Neuronal stem cell (in vitro differentiated cells): Measurements from ENCODE around the gene TAB2.

Source experiments
- DNase-seq: peaks from one replicate; pipeline ENCODE4 v3.0.0-alpha.2; 2013; ENCODE audit warnings: low spot score
- H2AFZ ChIP-seq: one replicate; pipeline ENCODE4 v1.6.1; 2013; ENCODE audit warnings: mild to moderate bottlenecking, low read length, inconsistent platforms
- H2AK5ac ChIP-seq: 2 replicates; pipeline ENCODE4 v1.6.1; 2013; ENCODE audit warnings: low read depth, mild to moderate bottlenecking, inconsistent platforms, low read length, moderate library complexity, mixed read lengths
- H2BK120ac ChIP-seq: 2 replicates; pipeline ENCODE4 v1.6.1; 2013; ENCODE audit warnings: low read depth, mild to moderate bottlenecking, inconsistent platforms, low read length, moderate library complexity, mixed read lengths
- H2BK12ac ChIP-seq: one replicate; pipeline ENCODE4 v1.6.1; 2013; ENCODE audit warnings: low read length, inconsistent platforms
- H2BK15ac ChIP-seq: 2 replicates; pipeline ENCODE4 v1.6.1; 2013; ENCODE audit warnings: mild to moderate bottlenecking, low read length, inconsistent platforms, mixed read lengths
- H2BK5ac ChIP-seq: one replicate; pipeline ENCODE4 v1.6.1; 2013; ENCODE audit warnings: inconsistent platforms, mild to moderate bottlenecking, low read length, moderate library complexity
- H3K14ac ChIP-seq: one replicate; pipeline ENCODE4 v1.6.1; 2013; ENCODE audit warnings: low read length, inconsistent platforms
- H3K18ac ChIP-seq: 2 replicates; pipeline ENCODE4 v1.6.1; 2013; ENCODE audit warnings: low read length, inconsistent platforms
- H3K23ac ChIP-seq: 2 replicates; pipeline ENCODE4 v1.6.1; 2013; ENCODE audit warnings: low read depth, mild to moderate bottlenecking, mixed read lengths, low read length, inconsistent platforms; ENCODE audit not compliant: poor library complexity
- H3K27ac ChIP-seq: replicated peaks from 3 replicates; pipeline ENCODE4 v1.5.1; 2013; ENCODE audit warnings: low read length, inconsistent platforms
- H3K27me3 ChIP-seq, 3 experiments: 2 replicates each; pipeline ENCODE4 v1.6.1; 2013; ENCODE audit warnings: low read length in 3 of 3, mild to moderate bottlenecking in 2 of 3, inconsistent platforms in 1 of 3, low read depth in 1 of 3, mixed read lengths in 1 of 3, moderate library complexity in 1 of 3; ENCODE audit not compliant: control insufficient read depth in 3 of 3, insufficient read depth in 3 of 3
- H3K36me3 ChIP-seq, 2 donors: replicated peaks in 1 of 2; 2 replicates each; pipeline ENCODE4 v1.6.1; 2013; ENCODE audit warnings: low read length in 2 of 2; ENCODE audit not compliant: control insufficient read depth in 2 of 2, insufficient read depth in 2 of 2
- H3K4ac ChIP-seq: 2 replicates; pipeline ENCODE4 v1.6.1; 2013; ENCODE audit warnings: inconsistent platforms, mild to moderate bottlenecking, low read length, moderate library complexity
- H3K4me1 ChIP-seq, 2 donors: 1 replicate in 1 of 2; 2 replicates in 1 of 2; pipeline ENCODE4 v1.6.1; 2013; ENCODE audit warnings: low read length in 2 of 2, low read depth in 1 of 2; ENCODE audit not compliant: control insufficient read depth in 2 of 2, insufficient read depth in 1 of 2
- H3K4me2 ChIP-seq: one replicate; pipeline ENCODE4 v1.6.1; 2013; ENCODE audit warnings: mild to moderate bottlenecking, low read length, inconsistent platforms; ENCODE audit not compliant: insufficient read depth, poor library complexity, severe bottlenecking
- H3K4me3 ChIP-seq, 2 donors: 2 replicates each; pipeline ENCODE4 v1.5.1; 2013; ENCODE audit warnings: low read length in 2 of 2, mild to moderate bottlenecking in 2 of 2, inconsistent platforms in 1 of 2, moderate library complexity in 1 of 2
- H3K79me1 ChIP-seq: one replicate; pipeline ENCODE4 v1.6.1; 2013; ENCODE audit warnings: low read depth, mild to moderate bottlenecking, inconsistent platforms, low read length, moderate library complexity
- H3K9ac ChIP-seq: one replicate; pipeline ENCODE4 v1.6.1; 2013; ENCODE audit warnings: mild to moderate bottlenecking, low read depth, low read length, inconsistent platforms; ENCODE audit not compliant: poor library complexity
- H3K9me3 ChIP-seq, 2 donors: replicated peaks in 1 of 2; 2 replicates each; pipeline versions ENCODE3 to v1.6.1; 2013; ENCODE audit warnings: low read length in 2 of 2, mild to moderate bottlenecking in 2 of 2, inconsistent platforms in 1 of 2, low read depth in 1 of 2, mixed read lengths in 1 of 2, moderate library complexity in 1 of 2; ENCODE audit not compliant: control insufficient read depth in 2 of 2, insufficient read depth in 1 of 2
- H4K8ac ChIP-seq: one replicate; pipeline ENCODE4 v1.6.1; 2013; ENCODE audit warnings: low read depth, mild to moderate bottlenecking, inconsistent platforms, low read length, moderate library complexity
- H4K91ac ChIP-seq: one replicate; pipeline ENCODE4 v1.6.1; 2013; ENCODE audit warnings: low read length, low read depth, mild to moderate bottlenecking, inconsistent platforms; ENCODE audit not compliant: poor library complexity
- WGBS, 2 donors: extraction: QIAGEN DNeasy Blood & Tissue Kit; methylation state at CpG; one replicate each; pipeline ENCODE4 v1.1.7; 2013; ENCODE audit warnings: missing lambda C conversion rate in 2 of 2, mixed read lengths in 1 of 2; ENCODE audit not compliant: insufficient read length in 2 of 2, insufficient replicate concordance in 1 of 2; ENCODE audit errors: extremely low coverage in 2 of 2; 5-methylcytosine and 5-hydroxymethylcytosine counted together

TAB2 gene

GRCh38 chr6:149356081-149356750 is 38.7 kb downstream of the TAB2 start:
- Histone ChIP-seq H2AFZ (no peak overlapping the region), H2BK5ac (no peak overlapping the region)

DNA sequence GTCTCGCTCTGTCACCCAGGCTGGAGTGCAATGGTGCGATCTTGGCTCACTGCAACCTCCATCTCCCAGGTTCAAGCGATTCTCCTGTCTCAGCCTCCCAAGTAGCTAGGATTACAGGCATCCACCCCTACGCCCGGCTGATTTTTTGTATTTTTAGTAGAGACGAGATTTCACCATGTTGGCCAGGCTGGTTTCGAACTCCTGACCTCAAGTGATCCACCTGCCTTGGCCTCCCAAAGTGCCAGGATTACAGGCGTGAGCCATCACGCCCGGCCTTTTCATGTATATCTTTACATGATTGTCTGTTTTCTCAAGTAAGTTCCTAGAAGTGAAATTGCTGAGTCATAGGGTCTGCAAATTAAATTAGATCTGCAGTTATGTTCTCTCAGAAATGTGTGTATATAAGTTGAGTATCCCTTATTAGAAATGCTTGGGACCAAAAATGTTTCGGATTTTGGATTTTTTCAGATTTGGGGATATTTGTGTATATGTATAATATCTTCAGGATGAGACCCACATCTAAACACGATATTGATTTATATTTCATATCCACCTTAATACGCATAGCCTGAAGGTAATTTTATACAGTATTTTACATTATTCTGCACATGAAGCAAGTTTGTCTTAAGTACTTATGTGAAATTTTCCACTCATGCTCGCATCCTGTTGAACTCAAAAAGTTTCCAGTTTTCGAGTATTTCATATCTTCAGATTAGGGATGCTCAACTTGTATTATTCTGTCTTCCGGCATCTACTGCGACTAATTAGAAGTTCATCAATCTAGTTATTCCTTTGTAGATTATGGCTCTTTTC is 40.4 kb downstream of the TAB2 start:
- Histone ChIP-seq H3K4me2 (no peak overlapping the region), H3K9me3 (peaks cover 0 to 18% of the 10 kb centered on the region in 2 donors), H3K23ac (no peak overlapping the region), H3K4ac (no peak overlapping the region), H2BK5ac (no peak overlapping the region), H4K8ac (no peak overlapping the region), H2BK15ac (no peak overlapping the region), H3K36me3 (peaks cover 0 to 12% of the 10 kb centered on the region in 2 donors), H3K4me3 (no peak overlapping the region), H3K9ac (no peak overlapping the region), H2BK120ac (no peak overlapping the region), H2AFZ (no peak overlapping the region), H3K79me1 (peaks cover 5% of the 10 kb centered on the region), H2BK12ac (no peak overlapping the region), H3K27ac (no peak overlapping the region), H2AK5ac (no peak overlapping the region), H3K14ac (no peak overlapping the region), H3K4me1 (no peaks in the 10 kb centered on the region), H3K18ac (no peak overlapping the region), H4K91ac (no peak overlapping the region), H3K27me3 (no peaks in the 10 kb centered on the region)
- WGBS, 2 donors: no CpG with 5 or more reads among the region's 17 CpGs
- DNase-seq: no peak

More at GRCh38 chr6:149356081-149356750, 38.7 kb downstream of the TAB2 start:
- H2BK120ac ChIP-seq: no peak overlapping the region
- H3K4me1 ChIP-seq: no peaks in the 10 kb centered on the region
- no peak overlapping the region for H3K18ac ChIP-seq
- no peak for DNase-seq
- peaks cover 0 to 12% of the 10 kb centered on the region in 2 donors for H3K36me3 ChIP-seq
- no peak overlapping the region for H2BK12ac ChIP-seq
- peaks cover 0 to 13% of the 10 kb centered on the region in 2 donors for H3K9me3 ChIP-seq
- no peak overlapping the region for H4K91ac ChIP-seq
- no peak overlapping the region for H3K9ac ChIP-seq
- H3K4me3 ChIP-seq: no peak overlapping the region
- H4K8ac ChIP-seq: no peak overlapping the region
- whole genome bisulfite sequencing, 2 donors: no CpG with 5 or more reads among the region's 6 CpGs
- no peak overlapping the region for H3K23ac ChIP-seq
- H3K4me2 ChIP-seq: no peak overlapping the region
- no peak overlapping the region for H2BK15ac ChIP-seq
- H3K27ac ChIP-seq: no peak overlapping the region
- peaks cover 5% of the 10 kb centered on the region for H3K79me1 ChIP-seq
- H3K27me3 ChIP-seq: no peaks in the 10 kb centered on the region
- no peak overlapping the region for H3K4ac ChIP-seq
- no peak overlapping the region for H3K14ac ChIP-seq
- no peak overlapping the region for H2AK5ac ChIP-seq

- no peak overlapping the region for H2BK120ac ChIP-seq
- H3K14ac ChIP-seq: no peak overlapping the region
- no peak for DNase-seq
- H2AFZ ChIP-seq: no peak overlapping the region
- H3K27me3 ChIP-seq: no peaks in the 10 kb centered on the region
- H3K9me3 ChIP-seq: peaks cover 0 to 18% of the 10 kb centered on the region in 2 donors
- peaks cover 5% of the 10 kb centered on the region for H3K79me1 ChIP-seq
- H3K27ac ChIP-seq: no peak overlapping the region
- H2BK12ac ChIP-seq: no peak overlapping the region
- no peaks in the 10 kb centered on the region for H3K4me1 ChIP-seq
- no peak overlapping the region for H2BK5ac ChIP-seq
- H2AK5ac ChIP-seq: no peak overlapping the region
- no peak overlapping the region for H3K4me2 ChIP-seq
- H3K4me3 ChIP-seq: no peak overlapping the region
- no peak overlapping the region for H3K9ac ChIP-seq
- H2BK15ac ChIP-seq: no peak overlapping the region
- peaks cover 0 to 7% of the 10 kb centered on the region in 2 donors for H3K36me3 ChIP-seq
- H3K18ac ChIP-seq: no peak overlapping the region
- H3K4ac ChIP-seq: no peak overlapping the region
- H4K91ac ChIP-seq: no peak overlapping the region
- H3K23ac ChIP-seq: no peak overlapping the region
- H4K8ac ChIP-seq: no peak overlapping the region
Observed at GRCh38 chr6:149359440-149359839, 41.9 kb downstream of the TAB2 start.

- no peak overlapping the region for H3K14ac ChIP-seq
- H3K4ac ChIP-seq: no peak overlapping the region
- H3K36me3 ChIP-seq: peaks cover 0 to 7% of the 10 kb centered on the region in 2 donors
- no peak overlapping the region for H2BK15ac ChIP-seq
- H3K4me1 ChIP-seq: no peaks in the 10 kb centered on the region
- H3K27ac ChIP-seq: no peak overlapping the region
- no peaks in the 10 kb centered on the region for H3K27me3 ChIP-seq
- no peak overlapping the region for H3K4me2 ChIP-seq
- no peak overlapping the region for H2BK5ac ChIP-seq
- H3K79me1 ChIP-seq: peaks cover 5% of the 10 kb centered on the region
- H2AK5ac ChIP-seq: no peak overlapping the region
- H2AFZ ChIP-seq: no peak overlapping the region
- H2BK12ac ChIP-seq: no peak overlapping the region
- H3K18ac ChIP-seq: no peak overlapping the region
- no peak overlapping the region for H3K9ac ChIP-seq
- no peak for DNase-seq
- H3K4me3 ChIP-seq: no peak overlapping the region
- H4K8ac ChIP-seq: no peak overlapping the region
- WGBS, 2 donors: no CpG with 5 or more reads among the region's 3 CpGs
- H3K9me3 ChIP-seq: peaks cover 0 to 18% of the 10 kb centered on the region in 2 donors
- H3K23ac ChIP-seq: no peak overlapping the region
- H2BK120ac ChIP-seq: no peak overlapping the region
- H4K91ac ChIP-seq: no peak overlapping the region
Observed at GRCh38 chr6:149360536-149360935, 43.0 kb downstream of the TAB2 start.
